Prostate gland (tissue), 2 donors: Measurements from ENCODE around the gene RPS6KL1. TPM values are rescaled to one million over a fixed set of nuclear protein-coding genes. Genes with fewer than 3 reads are reported as not detected.

ENCODE experiments used
- DNase-seq: peaks from one replicate; pipeline ENCODE4 v3.0.0-alpha.2; 2019; ENCODE audit warnings: low spot score
- H3K27ac ChIP-seq, 2 donors: fragments of 200-600 bp; sonication (generic); 2 replicates each; pipeline ENCODE4 v1.5.1; 2017 to 2019
- H3K27me3 ChIP-seq: fragments of 200-600 bp; sonication (generic); replicated peaks from 2 replicates; pipeline ENCODE4 v1.5.1; 2019; ENCODE audit not compliant: insufficient read depth
- H3K36me3 ChIP-seq, 2 donors: fragments of 200-600 bp; sonication (generic); 1 replicate in 1 of 2; 2 replicates in 1 of 2; pipeline versions ENCODE4 v1.5.1 to v1.8.1; 2017 to 2019
- H3K4me1 ChIP-seq: fragments of 200-600 bp; sonication (generic); replicated peaks from 2 replicates; pipeline ENCODE4 v1.5.1; 2019
- H3K4me3 ChIP-seq, 2 donors: fragments of 200-600 bp; sonication (generic); 2 replicates each; pipeline ENCODE4 v1.5.1; 2017 to 2019
- H3K9me3 ChIP-seq: fragments of 200-600 bp; sonication (generic); 2 replicates; pipeline ENCODE4 v1.5.1; 2017
- CTCF ChIP-seq, 4 experiments: fragments of 200-600 bp in 2 of 4; fragments of 450-650 bp in 2 of 4; sonication (generic) in 2 of 4; IDR thresholded peaks; 1 replicate in 3 of 4; 2 replicates in 1 of 4; pipeline ENCODE4 v1.5.1; 2016 to 2019; ENCODE audit warnings: antibody characterized with exemption in 4 of 4, mild to moderate bottlenecking in 2 of 4, moderate library complexity in 2 of 4
- POLR2A ChIP-seq: fragments of 450-650 bp; IDR thresholded peaks from one replicate; pipeline ENCODE4 v1.6.1; 2016; ENCODE audit warnings: antibody characterized with exemption, mild to moderate bottlenecking
- POLR2AphosphoS5 ChIP-seq: sonication (generic); formaldehyde crosslinking; IDR thresholded peaks from one replicate; pipeline ENCODE4 v1.6.1; 2017; ENCODE audit warnings: antibody characterized with exemption
- WGBS: methylation state at CpG from one replicate; pipeline ENCODE4 v1.1.5; 2018; 5-methylcytosine and 5-hydroxymethylcytosine counted together
- intact Hi-C: fragments of 100-400 bp; cut with DNase I; formaldehyde crosslinking; loops from one replicate; pipeline ENCODE4 v1.14.2; 2022
- total RNA-seq, 2 donors: library from RNA; depleted of rRNA; stranded (reverse); fragments of >200 nt; gene quantifications; one replicate each; pipeline ENCODE4 v1.1.0, GENCODE V29; 2016

RPS6KL1 gene
- total RNA-seq, 2 donors from 2014 or later, result 1.5 to 15.1 TPM

- Histone ChIP-seq H3K4me3 (no peak overlapping the region), H3K4me1 (no peaks in the 10 kb centered on the region), H3K36me3 (no peaks in the 10 kb centered on the region), H3K27me3 (no peaks in the 10 kb centered on the region), H3K9me3 (no peaks in the 10 kb centered on the region), H3K27ac (no peak overlapping the region)
- WGBS, result 88% methylated on average over 8 of the region's 8 CpGs
- TF ChIP-seq POLR2AphosphoS5 (no peak), POLR2A (no peak), CTCF (IDR thresholded peaks at IDR 0.05) (no peak)
- no peak for DNase-seq
- intact Hi-C loops, result no loop called here
Measured at GRCh38 chr14:74936731-74937130, 13.7 kb upstream of the RPS6KL1 start.

- WGBS, result 96% methylated on average over 11 of the region's 11 CpGs
Measured at GRCh38 chr14:74936151-74936550, 13.1 kb upstream of the RPS6KL1 start.

GRCh38 chr14:74935360-74935680 is 12.3 kb upstream of the RPS6KL1 start:
- Histone ChIP-seq H3K27me3 (peaks cover 2% of the 10 kb centered on the region), H3K9me3 (no peaks in the 10 kb centered on the region), H3K4me3 (no peak overlapping the region), H3K27ac (no peak overlapping the region), H3K36me3 (no peaks in the 10 kb centered on the region), H3K4me1 (no peaks in the 10 kb centered on the region)
- 80% methylated on average over 9 of the region's 9 CpGs for WGBS
- intact Hi-C loops, result no loop called here
- TF ChIP-seq POLR2A, result no peak
- TF ChIP-seq POLR2AphosphoS5, result no peak
- no peak for TF ChIP-seq CTCF (IDR thresholded peaks at IDR 0.05)
- DNase-seq, result no peak

More at GRCh38 chr14:74936151-74936550, 13.1 kb upstream of the RPS6KL1 start:
- no peaks in the 10 kb centered on the region for H3K4me1 ChIP-seq
- DNase-seq, result no peak
- H3K4me3 ChIP-seq, result no peak overlapping the region
- TF ChIP-seq CTCF (IDR thresholded peaks at IDR 0.05) (no peak), POLR2A (no peak), POLR2AphosphoS5 (no peak)
- intact Hi-C loops, result no loop called here
- no peaks in the 10 kb centered on the region for H3K9me3 ChIP-seq
- H3K27me3 ChIP-seq, result no peaks in the 10 kb centered on the region
- no peaks in the 10 kb centered on the region for H3K36me3 ChIP-seq
- H3K27ac ChIP-seq, result no peak overlapping the region

DNA sequence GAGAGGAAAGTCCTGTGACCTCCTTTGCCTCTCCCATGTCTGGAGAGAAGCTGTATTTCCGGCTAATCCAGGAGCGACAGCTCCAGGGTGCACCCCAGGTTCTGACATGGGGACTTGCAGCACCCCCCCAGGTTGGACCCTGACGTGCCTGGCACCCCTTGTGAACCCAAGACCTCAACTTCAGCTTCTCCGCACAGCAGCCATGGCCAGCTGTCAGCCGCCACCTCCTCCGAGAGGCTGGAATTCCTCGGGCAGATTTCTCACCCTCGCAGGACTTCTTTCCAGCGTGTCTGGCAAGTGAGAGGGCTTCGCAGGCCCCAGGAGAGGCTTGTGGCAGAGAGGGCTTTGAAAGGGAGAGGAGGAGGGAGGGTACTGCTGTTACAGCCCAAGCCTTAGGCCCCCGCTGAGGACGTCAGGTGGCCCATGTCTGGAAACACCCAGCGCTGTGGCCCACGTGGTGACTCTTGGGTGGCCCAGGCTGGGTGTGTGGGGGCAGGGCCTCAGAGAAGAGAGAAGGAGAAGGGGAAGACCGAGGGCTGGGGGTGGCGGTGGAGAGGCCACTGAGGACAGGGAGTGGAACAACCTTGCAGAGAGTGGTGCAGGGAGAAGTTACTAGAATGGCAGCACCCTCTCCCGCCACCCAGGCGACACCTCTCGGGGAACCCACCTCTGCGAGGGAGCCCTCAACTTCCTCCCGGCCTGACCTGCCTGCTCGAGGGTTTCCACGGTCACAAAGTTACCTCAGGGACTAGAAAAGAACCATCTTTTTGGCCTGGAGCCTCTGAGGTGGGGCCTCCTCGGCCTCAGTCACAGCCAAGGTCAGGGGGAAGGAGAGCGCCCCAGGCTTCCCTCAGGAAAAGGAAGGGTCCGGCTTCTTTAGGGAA is 11.7 kb upstream of the RPS6KL1 start:
- H3K27ac ChIP-seq, result no peak overlapping the region
- no peak for DNase-seq

More for the DNA sequence above, 11.7 kb upstream of the RPS6KL1 start:
- no peaks in the 10 kb centered on the region for H3K9me3 ChIP-seq
- intact Hi-C loops, result no loop called here
- TF ChIP-seq POLR2AphosphoS5, result no peak
- no peak for TF ChIP-seq CTCF (IDR thresholded peaks at IDR 0.05)
- TF ChIP-seq POLR2A, result no peak
- WGBS, result 59% methylated on average over 26 of the region's 26 CpGs
- no peak overlapping the region for H3K4me3 ChIP-seq
- peaks cover 2% of the 10 kb centered on the region for H3K27me3 ChIP-seq
- no peaks in the 10 kb centered on the region for H3K36me3 ChIP-seq
- H3K4me1 ChIP-seq, result no peaks in the 10 kb centered on the region
